ENCODE data around the gene EVA1B.

Gene EVA1B

DNA sequence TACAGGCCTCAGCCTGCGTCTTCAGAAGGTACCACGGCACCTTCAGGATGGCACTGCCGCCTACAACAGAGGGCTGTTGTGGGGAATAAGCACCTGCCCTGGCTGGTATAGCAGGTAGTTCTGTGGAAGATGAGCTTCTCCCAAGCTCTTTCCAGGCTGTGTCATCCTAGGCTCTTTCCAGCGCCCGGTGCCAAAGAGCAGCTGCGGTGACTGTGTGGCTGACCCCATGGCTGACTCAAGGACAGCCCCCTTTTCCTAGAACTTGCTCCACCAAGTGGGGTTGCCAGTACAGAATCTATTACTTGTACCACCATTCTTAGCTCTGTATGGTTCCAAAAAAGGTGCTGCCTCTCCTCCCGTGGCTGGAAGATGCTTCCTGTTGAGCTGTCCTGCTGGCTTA, 21.9 kb upstream of the EVA1B start:
- DNase-seq = no peak

DNA sequence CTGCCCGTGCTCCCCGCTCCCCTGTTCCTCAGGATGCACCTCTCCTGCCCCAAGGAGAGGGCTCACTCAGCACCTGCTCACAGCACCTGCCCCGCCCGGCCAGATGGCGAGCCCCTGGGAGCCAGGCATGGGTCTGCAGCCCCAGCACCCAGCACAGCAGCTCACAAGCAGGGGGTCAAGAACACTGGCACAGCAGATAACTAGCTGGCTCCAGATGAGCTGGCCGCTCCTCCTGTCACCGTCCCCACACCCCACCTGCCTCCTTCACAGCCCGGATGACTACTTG, 20.9 kb upstream of the EVA1B start:
- DNase-seq = no peak

GRCh38 chr1:36343651-36344394, 20.4 kb upstream of the EVA1B start:
- no peak for DNase-seq

- peak; percentile 59 to 61 for DNase-seq
These were observed 19.2 kb upstream of the EVA1B start for GRCh38 chr1:36342426-36343185.

DNA sequence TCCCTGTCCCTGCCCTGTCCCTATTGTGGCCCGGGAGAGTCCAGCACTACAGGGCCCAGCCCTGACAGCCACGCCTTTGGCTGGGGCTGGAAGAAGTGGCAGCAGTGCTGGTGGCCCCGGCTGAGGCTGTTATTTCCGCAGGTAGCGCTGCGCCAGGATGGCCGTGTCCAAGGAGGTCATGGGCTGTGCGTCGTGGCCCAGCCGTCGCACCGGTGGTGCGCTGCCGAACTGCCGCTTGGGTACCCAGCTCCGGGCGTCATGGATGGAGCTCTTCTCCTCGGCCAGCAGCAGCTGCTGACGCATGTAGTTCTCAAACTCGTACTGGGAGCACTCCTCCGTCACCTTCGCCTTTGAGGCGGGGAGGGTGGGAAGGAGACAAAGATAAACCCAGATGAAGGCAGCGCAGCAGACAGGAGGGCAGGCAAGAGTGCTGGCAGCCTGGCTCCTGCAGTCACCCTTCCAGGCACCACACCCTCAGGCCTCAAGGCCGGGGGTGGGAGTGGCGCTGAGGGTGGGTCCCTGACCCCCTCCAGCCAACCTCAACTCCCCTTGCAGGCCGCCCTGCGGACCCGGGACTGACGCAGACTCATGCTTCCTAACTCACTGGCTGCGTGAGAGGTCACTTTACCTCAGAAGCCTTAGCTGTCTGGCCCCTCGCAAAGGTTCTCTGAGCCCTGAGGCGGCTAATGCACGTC, 18.3 kb upstream of the EVA1B start:
- no peak for DNase-seq

DNA sequence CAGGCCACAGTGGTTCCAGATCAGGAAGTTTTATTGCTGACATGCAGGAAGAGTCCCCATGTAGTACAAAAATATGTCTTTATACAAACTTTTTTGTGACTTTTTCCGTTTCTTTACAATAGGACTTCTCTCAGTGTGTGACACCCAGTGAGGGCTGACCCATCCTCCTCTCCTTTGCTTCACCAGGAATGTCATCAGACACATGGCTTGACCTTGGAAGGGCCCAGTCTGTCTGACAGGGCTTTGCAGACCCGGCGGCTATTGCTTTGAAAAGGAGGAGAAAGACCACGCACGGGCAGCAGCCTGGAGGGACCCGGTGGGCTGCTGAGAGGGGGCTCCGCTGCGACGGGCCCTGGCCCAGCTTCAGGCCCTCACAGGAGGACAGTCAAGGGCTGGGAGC, 16.2 kb upstream of the EVA1B start:
- no peak for DNase-seq

- DNase-seq = no peak
These were observed 15.8 kb upstream of the EVA1B start for GRCh38 chr1:36339215-36339614.

GRCh38 chr1:36337830-36338229, 14.4 kb upstream of the EVA1B start:
- no peak for DNase-seq

- DNase-seq = no peak
These were observed 7.5 kb upstream of the EVA1B start for GRCh38 chr1:36330940-36331339.

DNA sequence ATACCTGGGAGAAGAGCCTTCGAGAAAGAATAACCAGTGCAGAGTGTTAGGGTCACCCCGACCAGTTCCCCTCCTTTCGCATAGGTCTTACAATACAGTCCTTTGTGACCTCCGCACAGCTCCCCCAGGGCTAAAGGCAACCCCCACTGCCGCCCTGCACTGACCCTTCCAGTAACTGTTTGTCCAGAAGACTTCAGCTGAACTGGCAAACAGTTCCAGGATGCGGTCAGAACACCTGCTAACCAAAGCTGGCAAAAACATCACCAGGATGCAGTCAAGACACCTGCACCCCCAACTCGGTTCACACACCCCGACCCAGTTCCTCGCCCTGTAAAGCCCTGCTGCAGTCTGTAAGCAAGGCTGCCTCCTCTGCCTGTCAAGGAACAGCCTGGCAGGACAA, 6.4 kb upstream of the EVA1B start:
- DNase-seq = no peak

GRCh38 chr1:36328713-36329112, 5.3 kb upstream of the EVA1B start:
- no peak for DNase-seq

- no peak for DNase-seq
These were observed 4.6 kb upstream of the EVA1B start for GRCh38 chr1:36328088-36328480.

DNA sequence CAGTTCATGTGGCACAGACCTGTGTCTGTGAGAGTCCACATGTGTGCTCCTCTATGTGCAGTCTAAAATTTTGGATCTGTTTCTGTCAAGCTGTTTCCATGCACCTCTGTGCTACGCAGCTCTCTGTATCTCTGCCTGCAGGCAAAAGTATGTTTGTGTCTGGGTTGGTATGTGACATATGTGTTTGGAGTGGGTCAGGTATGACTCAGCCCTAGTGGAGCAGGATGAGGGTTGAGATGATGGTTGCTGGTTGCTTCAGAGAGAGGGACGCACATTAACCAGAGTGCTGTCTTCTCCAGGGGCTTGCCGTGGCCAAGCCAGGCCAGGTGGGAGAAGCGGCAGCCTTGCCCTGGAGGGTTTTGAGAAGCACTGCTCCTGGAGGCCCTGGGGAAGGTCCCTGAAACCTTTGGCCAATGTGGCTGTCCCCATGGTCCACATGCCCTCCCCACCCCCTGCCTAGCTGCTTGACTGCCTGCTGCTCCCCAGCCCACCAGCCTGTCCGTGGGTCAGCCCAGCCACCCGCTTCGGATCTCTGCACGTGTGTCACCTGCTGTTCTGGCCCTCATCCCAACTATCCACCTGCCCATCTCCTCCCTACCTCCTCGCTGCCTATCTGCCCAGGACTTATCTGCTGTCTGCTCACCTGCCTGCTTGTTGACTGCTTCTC, 4.1 kb upstream of the EVA1B start:
- DNase-seq = no peak

- no peak for DNase-seq
These were observed 3.1 kb upstream of the EVA1B start for GRCh38 chr1:36326499-36326898.

DNA sequence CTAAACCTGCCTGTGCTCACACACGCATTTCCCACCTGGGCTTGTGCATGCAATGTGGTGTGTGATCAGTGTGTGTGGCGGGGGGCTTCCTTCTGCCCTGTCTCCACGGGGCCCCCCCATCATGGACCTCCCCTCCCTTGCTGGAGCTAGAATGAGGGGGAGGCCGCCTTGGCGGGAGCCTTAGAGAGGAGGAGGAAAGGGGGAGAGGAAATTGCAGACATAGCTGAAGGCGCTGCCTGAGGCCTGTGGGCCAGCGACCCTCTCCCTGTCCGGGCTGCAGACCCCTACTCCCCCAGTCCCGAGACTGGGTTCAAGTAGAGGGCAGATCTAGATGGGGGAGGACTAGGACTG, 883 bp upstream of the EVA1B start:
- no peak for DNase-seq

GRCh38 chr1:36322786-36323635, 434 bp downstream of the EVA1B start:
- no peak for DNase-seq

DNA sequence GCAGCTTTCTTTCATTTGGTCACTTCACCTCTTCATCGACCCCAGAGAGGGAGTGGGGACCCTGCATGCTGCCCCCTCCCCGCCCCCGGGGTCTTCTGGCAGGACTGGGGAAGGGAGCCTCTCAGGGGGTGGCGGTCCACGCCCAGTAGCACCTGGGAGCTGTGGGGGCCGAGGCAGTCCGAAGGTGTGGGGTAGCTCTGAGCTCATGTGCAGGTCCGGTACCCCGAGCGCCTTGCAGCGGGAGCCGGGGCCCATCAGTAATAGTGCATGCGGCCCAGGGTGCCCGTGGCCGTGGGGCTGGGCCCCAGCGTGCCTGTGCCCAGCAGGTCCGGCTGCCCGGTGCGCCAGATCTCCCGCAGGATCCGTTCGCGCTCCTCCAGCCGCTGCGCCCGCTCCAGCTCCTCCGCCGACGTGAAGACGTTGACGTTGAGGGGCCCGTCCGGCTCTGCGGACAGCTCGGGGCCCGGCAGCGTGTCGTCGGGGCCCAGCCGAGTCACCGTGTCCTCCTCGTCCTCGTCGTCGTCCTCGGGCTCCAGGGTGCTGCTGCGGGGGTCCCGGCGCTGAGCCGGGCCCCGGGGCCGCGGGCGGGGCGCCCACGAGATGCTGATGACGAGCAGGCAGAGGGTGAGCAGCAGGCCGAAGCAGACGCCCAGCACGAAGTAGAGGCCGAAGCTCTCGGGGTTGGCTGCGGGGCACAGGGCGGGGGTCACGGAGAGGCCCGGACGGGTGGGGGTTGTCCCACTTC, 1.2 kb downstream of the EVA1B start:
- no peak for DNase-seq

DNA sequence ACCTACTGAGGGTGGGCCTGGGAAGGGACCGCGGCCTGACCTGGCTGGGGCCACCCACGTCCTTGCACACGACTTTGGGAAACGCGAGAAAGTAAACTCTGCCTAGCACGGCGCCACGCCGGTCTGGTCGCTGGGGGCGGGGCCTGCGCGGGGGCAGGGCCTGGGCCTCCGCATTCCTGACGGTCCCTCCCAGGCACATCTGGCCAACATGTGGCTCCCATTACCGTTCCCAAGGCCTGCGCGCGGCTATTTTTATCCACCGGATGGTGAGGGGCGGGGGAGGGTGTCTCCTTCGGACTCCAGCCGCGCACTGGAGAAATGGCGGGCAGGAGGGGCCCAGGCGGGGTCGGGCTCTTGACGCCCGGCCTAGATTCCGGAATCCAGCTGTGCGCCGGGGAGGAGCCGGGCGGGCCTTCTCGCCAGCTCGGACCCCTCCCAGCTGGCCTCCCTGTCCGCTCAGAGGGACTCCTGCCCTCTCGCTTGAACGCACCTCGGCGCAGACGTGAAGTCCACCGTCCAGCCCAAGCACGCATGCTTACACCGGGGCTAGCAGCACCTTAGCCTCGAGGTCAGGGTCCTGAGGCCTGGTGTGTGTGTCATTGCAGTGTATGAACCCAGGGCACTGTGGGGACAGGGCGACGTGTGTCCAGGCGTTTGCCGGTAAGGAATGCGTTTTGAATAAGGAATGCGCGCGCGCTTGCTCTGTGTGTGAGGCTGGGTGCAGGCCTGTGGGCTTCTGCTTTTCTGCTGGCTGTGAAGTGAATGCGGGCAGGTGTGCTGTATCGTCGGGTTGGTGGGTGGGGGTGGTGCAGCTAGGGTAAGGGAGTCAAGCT, 2.1 kb downstream of the EVA1B start:
- DNase-seq = peak in 1 of 2 donors; percentile 26

DNA sequence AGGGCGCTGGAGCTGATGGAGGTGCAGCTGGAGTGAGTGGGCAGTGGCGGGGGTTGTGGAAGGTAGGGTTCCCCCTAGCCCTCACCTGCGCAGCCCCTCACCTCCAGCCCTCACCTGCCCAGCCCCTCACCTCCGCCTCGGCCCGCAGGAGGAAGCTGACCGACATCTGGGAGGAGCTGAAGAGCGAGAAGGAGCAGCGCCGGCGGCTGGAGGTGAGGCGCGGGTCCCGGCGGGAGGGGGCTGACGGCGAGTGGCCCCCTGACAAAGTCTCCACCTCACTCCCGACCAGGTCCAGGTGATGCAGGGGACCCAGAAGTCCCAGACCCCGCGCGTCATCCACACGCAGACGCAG, 2.7 kb downstream of the EVA1B start:
- DNase-seq = no peak

GRCh38 chr1:36320291-36320761, 3.1 kb downstream of the EVA1B start:
- no peak for DNase-seq

- no peak for DNase-seq
These were observed 14.0 kb downstream of the EVA1B start for GRCh38 chr1:36309397-36309796.
